ENCODE results near the gene KIF25.

Gene KIF25

DNA sequence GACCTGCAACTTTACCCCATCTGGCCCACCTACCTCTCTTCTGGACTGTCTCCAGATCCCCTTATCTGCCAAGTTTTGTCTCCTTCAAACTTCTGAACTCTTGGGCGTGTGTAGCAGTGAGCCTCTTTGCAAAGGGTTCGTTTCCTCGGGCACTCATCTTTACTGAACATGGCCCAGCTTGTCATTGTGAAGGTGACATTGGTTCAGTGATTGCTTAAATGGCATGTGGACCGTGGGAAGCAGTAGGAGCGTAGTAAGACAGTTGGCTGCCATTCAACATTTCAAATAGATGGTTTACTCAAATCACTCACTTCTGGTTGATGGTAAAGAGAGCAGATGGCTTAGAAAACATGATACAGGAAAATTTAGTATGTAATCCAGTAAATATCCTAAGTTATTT lies 34.8 kb upstream of the KIF25 start:
- no peak for DNase-seq
- Histone ChIP-seq H3K9me3 (ENCODE audit: severe bottlenecking) (no peaks in the 10 kb centered on the region), H3K36me3 (peaks cover 28% of the 10 kb centered on the region), H3K27ac (no peak overlapping the region), H3K27me3 (ENCODE audit: insufficient read depth, low read depth, severe bottlenecking) (no peaks in the 10 kb centered on the region), H3K4me3 (ENCODE audit: low read depth, low read length) (no peak overlapping the region)
- TF ChIP-seq CTCF (IDR thresholded peaks at IDR 0.05; ENCODE audit: low read depth, low read length) = no peak

GRCh38 chr6:167963589-167964057 lies 33.8 kb upstream of the KIF25 start:
- no peak overlapping the region for H3K27ac ChIP-seq
- no peak overlapping the region for H3K4me3 ChIP-seq (ENCODE audit: low read depth, low read length)
- no peaks in the 10 kb centered on the region for H3K27me3 ChIP-seq (ENCODE audit: insufficient read depth, low read depth, severe bottlenecking)
- no peak for DNase-seq
- H3K36me3 ChIP-seq = peaks cover 32% of the 10 kb centered on the region
- no peak for TF ChIP-seq CTCF (IDR thresholded peaks at IDR 0.05; ENCODE audit: low read depth, low read length)
- H3K9me3 ChIP-seq (ENCODE audit: severe bottlenecking) = no peaks in the 10 kb centered on the region

GRCh38 chr6:167965592-167966539 lies 31.6 kb upstream of the KIF25 start:
- TF ChIP-seq CTCF (IDR thresholded peaks at IDR 0.05; ENCODE audit: low read depth, low read length) = no peak
- Histone ChIP-seq H3K27me3 (ENCODE audit: insufficient read depth, low read depth, severe bottlenecking) (no peaks in the 10 kb centered on the region), H3K4me3 (ENCODE audit: low read depth, low read length) (no peak overlapping the region), H3K9me3 (ENCODE audit: severe bottlenecking) (no peaks in the 10 kb centered on the region), H3K36me3 (peaks cover 48% of the 10 kb centered on the region), H3K27ac (no peak overlapping the region)
- DNase-seq = no peak

DNA sequence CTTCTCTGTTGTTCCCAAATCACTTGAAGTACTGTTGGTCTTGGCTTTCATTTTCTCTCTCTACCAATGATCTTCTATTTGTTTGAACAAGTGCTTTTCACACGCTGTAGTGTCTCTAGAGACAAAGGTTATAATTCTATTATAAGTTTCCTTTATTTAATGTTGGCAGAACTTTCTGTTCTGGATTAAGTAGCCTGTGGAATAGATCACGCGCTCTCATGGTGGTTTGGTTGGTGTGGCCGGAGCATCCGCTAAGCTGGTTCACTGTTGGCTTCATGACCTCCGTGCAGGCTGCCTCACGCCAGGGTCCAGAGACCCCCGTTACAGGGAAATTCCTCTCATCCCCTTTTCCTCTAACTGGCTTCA lies 30.9 kb upstream of the KIF25 start:
- Histone ChIP-seq H3K27me3 (ENCODE audit: insufficient read depth, low read depth, severe bottlenecking) (no peaks in the 10 kb centered on the region), H3K9me3 (ENCODE audit: severe bottlenecking) (no peaks in the 10 kb centered on the region)

DNA sequence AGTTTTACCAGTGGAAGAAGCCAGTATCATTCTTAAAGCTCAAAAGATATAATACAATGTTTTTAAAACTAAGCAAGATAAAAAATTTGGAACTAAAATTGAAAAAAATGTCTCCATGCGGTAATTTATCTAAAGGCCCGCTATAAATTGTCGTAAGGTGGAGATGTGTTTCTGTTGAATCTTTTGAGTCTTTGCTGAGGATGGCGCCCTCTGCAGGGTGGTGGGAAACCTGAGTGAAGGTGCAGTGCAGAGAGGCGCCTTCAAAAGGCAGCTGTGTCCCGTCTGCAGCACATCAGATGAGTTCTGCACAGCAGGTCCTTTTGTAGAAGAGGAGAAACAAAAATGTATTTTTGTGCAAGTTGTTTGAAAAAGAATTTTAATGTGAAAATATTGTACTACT lies 29.4 kb upstream of the KIF25 start:
- peaks cover 36% of the 10 kb centered on the region for H3K36me3 ChIP-seq
- peak; percentile 70 for TF ChIP-seq CTCF (IDR thresholded peaks at IDR 0.05; ENCODE audit: low read depth, low read length)
- no peaks in the 10 kb centered on the region for H3K27me3 ChIP-seq (ENCODE audit: insufficient read depth, low read depth, severe bottlenecking)
- DNase-seq = peak; percentile 63
- no peak overlapping the region for H3K27ac ChIP-seq
- no peak overlapping the region for H3K4me3 ChIP-seq (ENCODE audit: low read depth, low read length)
- H3K9me3 ChIP-seq (ENCODE audit: severe bottlenecking) = no peaks in the 10 kb centered on the region

More for the DNA sequence above, 30.9 kb upstream of the KIF25 start:
- DNase-seq = no peak
- Histone ChIP-seq H3K36me3 (peaks cover 48% of the 10 kb centered on the region), H3K27ac (no peak overlapping the region), H3K4me3 (ENCODE audit: low read depth, low read length) (no peak overlapping the region)
- TF ChIP-seq CTCF (IDR thresholded peaks at IDR 0.05; ENCODE audit: low read depth, low read length) = no peak

Data from WERI-Rb-1 (cell line).